ENCODE data around the gene DCAF6. TPM values are rescaled to one million over a fixed set of nuclear protein-coding genes. Genes with fewer than 3 reads are reported as not detected.
"Not testable (repeated sequence)": the region's sequence is repeated elsewhere in the genome, so short reads cannot be mapped to it uniquely, and the experiment has no call there.

The DCAF6 gene
- total RNA-seq, 2 donors from 2014 or later, result 47.2 to 76.7 TPM

GRCh38 chr1:168045311-168045710 lies 108.8 kb downstream of the DCAF6 start:
- H3K27me3 ChIP-seq (replicated peaks; ENCODE audit: insufficient read depth), result no peaks in the 10 kb centered on the region

GRCh38 chr1:168050307-168050706 lies 113.8 kb downstream of the DCAF6 start:
- no peak for TF ChIP-seq CTCF (IDR thresholded peaks at IDR 0.05)
- Histone ChIP-seq H3K4me3 (no peak overlapping the region), H3K36me3 (no peaks in the 10 kb centered on the region), H3K9me3 (no peaks in the 10 kb centered on the region), H3K4me1 (ENCODE audit: control insufficient read depth in 1 of 2, low read depth in 2 of 2) (peaks cover 6 to 12% of the 10 kb centered on the region in 2 donors), H3K27me3 (replicated peaks; ENCODE audit: insufficient read depth) (no peaks in the 10 kb centered on the region), H3K27ac (no peak overlapping the region)
- DNase-seq (ENCODE audit: low spot score), result no peak
- no peak for ATAC-seq (ENCODE audit: insufficient number of reproducible peaks, low FRiP score, low read depth)

More at GRCh38 chr1:168045311-168045710, 108.8 kb downstream of the DCAF6 start:
- DNase-seq (ENCODE audit: low spot score) (no peak), ATAC-seq (ENCODE audit: insufficient number of reproducible peaks, low FRiP score, low read depth) (no peak)
- H3K36me3 ChIP-seq, result peaks cover 4% of the 10 kb centered on the region
- no peak for TF ChIP-seq CTCF (IDR thresholded peaks at IDR 0.05)
- H3K27ac ChIP-seq, result no peak overlapping the region
- H3K4me1 ChIP-seq (ENCODE audit: control insufficient read depth in 1 of 2, low read depth in 2 of 2), result peaks cover 3 to 4% of the 10 kb centered on the region in 2 donors
- no peaks in the 10 kb centered on the region for H3K9me3 ChIP-seq
- no peak overlapping the region for H3K4me3 ChIP-seq

- no peaks in the 10 kb centered on the region for H3K9me3 ChIP-seq
- no peak for DNase-seq (ENCODE audit: low spot score)
- H3K4me3 ChIP-seq, result no peak overlapping the region
- ATAC-seq (ENCODE audit: insufficient number of reproducible peaks, low FRiP score, low read depth), result no peak
- peaks cover 6 to 12% of the 10 kb centered on the region in 2 donors for H3K4me1 ChIP-seq (ENCODE audit: control insufficient read depth in 1 of 2, low read depth in 2 of 2)
- no peak overlapping the region for H3K27ac ChIP-seq
- H3K27me3 ChIP-seq (replicated peaks; ENCODE audit: insufficient read depth), result no peaks in the 10 kb centered on the region
- no peak for TF ChIP-seq CTCF (IDR thresholded peaks at IDR 0.05)
- H3K36me3 ChIP-seq, result no peaks in the 10 kb centered on the region
Measured at GRCh38 chr1:168050880-168051279, 114.4 kb downstream of the DCAF6 start.

- DNase-seq (ENCODE audit: low spot score) (no peak), ATAC-seq (ENCODE audit: insufficient number of reproducible peaks, low FRiP score, low read depth) (no peak)
- peaks cover 6 to 12% of the 10 kb centered on the region in 2 donors for H3K4me1 ChIP-seq (ENCODE audit: control insufficient read depth in 1 of 2, low read depth in 2 of 2)
- no peak for TF ChIP-seq CTCF (IDR thresholded peaks at IDR 0.05)
- no peaks in the 10 kb centered on the region for H3K9me3 ChIP-seq
- H3K4me3 ChIP-seq, result no peak overlapping the region
- H3K36me3 ChIP-seq, result peaks cover 3% of the 10 kb centered on the region
- no peak overlapping the region for H3K27ac ChIP-seq
- no peaks in the 10 kb centered on the region for H3K27me3 ChIP-seq (replicated peaks; ENCODE audit: insufficient read depth)
Measured at GRCh38 chr1:168053681-168054080, 117.2 kb downstream of the DCAF6 start.

- DNase-seq (ENCODE audit: low spot score) (no peak), ATAC-seq (ENCODE audit: insufficient number of reproducible peaks, low FRiP score, low read depth) (no peak)
- H3K4me3 ChIP-seq, result no peak overlapping the region
Measured at GRCh38 chr1:168054117-168054516, 117.6 kb downstream of the DCAF6 start.

GRCh38 chr1:168056152-168056551 lies 119.7 kb downstream of the DCAF6 start:
- not testable (repeated sequence) for H3K36me3 ChIP-seq; H3K4me3 ChIP-seq; H3K9me3 ChIP-seq; H3K27me3 ChIP-seq (replicated peaks; ENCODE audit: insufficient read depth); H3K27ac ChIP-seq; ATAC-seq (ENCODE audit: insufficient number of reproducible peaks, low FRiP score, low read depth); H3K4me1 ChIP-seq (ENCODE audit: control insufficient read depth in 1 of 2, low read depth in 2 of 2); DNase-seq (ENCODE audit: low spot score)

More at GRCh38 chr1:168054117-168054516, 117.6 kb downstream of the DCAF6 start:
- Histone ChIP-seq H3K27ac (no peak overlapping the region), H3K9me3 (no peaks in the 10 kb centered on the region), H3K4me1 (ENCODE audit: control insufficient read depth in 1 of 2, low read depth in 2 of 2) (peaks cover 6 to 12% of the 10 kb centered on the region in 2 donors), H3K36me3 (peaks cover 3% of the 10 kb centered on the region), H3K27me3 (replicated peaks; ENCODE audit: insufficient read depth) (no peaks in the 10 kb centered on the region)
- TF ChIP-seq CTCF (IDR thresholded peaks at IDR 0.05), result no peak

Measured in thoracic aorta (tissue), 2 donors.